Measurements from ENCODE around the gene HECTD4. TPM values are rescaled to one million over a fixed set of nuclear protein-coding genes. Genes with fewer than 3 reads are reported as not detected.

Gene HECTD4, protein sequence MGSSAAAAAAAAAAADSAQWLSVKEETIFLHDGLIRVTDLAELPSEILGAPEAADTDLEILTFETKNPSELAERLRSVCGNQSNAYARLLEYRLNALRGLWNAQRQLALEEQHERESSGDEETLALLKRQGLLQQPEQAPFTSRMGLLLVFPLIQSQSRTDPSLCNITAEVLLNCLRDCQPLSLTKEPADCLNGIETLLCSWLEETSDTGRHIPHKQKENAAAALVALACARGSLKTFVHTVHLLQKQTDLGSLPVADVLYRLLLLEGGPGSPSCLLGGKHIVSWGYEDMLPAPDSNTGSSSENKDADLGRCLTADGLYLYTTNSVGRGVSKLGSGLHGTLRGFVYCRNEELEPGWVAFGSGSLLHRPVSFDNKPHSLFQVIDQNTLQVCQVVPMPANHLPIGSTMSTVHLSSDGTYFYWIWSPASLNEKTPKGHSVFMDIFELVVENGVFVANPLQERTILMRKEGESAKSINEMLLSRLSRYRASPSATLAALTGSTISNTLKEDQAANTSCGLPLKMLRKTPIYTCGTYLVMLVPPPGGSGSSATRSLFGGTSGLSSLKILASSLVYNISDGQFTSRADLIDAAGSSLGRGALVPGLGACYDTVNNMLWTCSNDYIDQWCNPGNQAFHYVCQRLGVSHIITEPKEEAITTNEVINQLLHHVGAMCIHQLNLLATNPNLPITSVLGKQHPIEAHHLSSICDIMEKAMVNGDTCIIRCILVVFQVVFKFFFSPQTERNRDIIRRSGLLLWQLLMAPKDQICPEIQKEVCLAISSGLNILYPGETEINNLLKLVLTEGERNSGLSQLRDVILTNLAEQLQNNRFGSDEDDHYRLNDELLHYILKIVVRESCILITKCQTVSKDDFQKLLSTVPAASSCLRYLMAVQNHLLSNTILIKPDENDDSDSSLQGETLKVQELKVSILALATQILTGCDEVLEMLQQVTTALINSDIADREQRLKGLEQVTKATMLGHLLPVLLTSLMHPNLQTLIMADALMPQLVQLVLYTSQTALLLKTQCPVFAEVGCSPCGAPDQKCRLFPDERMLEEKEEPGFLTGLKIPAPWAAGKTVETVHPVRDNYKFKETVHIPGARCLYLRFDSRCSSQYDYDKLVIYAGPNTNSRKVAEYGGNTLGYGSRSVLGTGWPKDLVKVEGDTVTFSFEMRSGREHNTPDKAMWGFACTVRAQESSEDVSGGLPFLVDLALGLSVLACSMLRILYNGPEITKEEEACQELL (N-terminal part only)
- 10.2 and 11.3 TPM in 2 replicates for total RNA-seq

DNA sequence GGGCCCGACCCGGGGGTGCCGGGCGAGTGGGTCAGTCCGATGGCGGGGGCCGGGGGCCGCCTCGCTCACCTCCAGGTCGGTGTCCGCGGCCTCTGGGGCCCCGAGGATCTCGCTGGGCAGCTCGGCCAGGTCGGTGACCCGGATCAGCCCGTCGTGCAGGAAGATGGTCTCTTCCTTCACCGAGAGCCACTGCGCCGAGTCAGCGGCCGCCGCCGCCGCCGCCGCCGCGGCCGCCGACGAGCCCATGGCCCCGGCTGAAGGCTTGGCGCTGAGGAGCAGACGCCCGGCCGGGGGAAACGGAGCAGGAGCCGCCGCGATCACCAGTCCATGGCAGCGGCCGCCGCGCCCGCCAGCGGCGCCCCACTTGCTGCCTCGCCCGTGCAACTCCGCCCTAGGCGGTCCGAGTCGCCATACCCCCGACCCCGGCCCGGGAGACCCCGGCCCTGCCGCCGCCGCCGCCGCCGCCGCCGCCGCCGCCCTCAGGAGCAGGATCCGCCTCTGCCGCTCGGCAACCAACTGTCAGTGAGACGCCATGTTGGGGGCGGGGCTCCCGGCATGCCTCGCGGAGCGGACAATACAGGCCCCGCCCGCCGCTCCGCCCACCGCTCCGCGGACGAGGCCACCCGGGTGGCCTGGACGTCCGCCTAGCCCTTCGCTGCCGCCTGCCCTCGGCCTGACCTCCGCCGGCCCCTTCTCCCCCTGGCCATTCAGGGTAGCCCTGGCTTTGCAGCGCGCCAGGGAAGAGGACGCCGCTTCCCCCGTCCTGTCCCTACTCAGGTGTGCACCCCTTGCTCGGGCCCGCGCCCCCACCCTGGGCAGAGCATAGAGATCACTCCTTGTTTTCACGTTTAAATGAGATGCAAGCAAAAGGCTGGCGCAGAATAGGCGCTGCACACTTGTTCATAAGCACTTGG lies at the start of gene HECTD4:
Gene HECTD4 (minus strand): TSS at position 549 of the 914 bp plus-strand sequence. CDS start 303 bp downstream, at position 246.

DNA sequence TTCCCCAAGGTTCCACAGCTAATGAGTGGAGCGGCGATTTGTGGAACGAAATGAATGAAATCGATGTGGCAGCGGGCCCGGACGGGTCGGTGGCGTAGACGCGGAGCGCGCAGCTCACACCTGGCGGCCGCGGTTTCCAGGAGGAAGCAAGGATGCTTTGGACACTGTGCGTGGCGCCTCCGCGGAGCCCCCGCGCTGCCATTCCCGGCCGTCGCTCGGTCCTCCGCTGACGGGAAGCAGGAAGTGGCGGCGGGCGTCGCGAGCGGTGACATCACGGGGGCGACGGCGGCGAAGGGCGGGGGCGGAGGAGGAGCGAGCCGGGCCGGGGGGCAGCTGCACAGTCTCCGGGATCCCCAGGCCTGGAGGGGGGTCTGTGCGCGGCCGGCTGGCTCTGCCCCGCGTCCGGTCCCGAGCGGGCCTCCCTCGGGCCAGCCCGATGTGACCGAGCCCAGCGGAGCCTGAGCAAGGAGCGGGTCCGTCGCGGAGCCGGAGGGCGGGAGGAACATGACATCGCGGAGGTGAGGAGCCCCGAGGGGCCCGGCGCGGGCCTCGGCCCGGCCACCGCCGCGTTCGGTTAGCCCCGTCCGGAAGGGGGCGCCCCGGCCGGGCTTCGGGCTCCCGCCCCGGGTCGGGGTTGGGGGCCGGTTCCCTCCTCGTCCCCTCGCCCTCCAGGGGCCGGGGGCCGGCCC lies 36.5 kb upstream of the HECTD4 start, which contains the start of gene PTPN11:
Gene PTPN11 (plus strand): TSS at position 340 of the 689 bp plus-strand sequence. CDS start 165 bp downstream, at position 505.

DNA sequence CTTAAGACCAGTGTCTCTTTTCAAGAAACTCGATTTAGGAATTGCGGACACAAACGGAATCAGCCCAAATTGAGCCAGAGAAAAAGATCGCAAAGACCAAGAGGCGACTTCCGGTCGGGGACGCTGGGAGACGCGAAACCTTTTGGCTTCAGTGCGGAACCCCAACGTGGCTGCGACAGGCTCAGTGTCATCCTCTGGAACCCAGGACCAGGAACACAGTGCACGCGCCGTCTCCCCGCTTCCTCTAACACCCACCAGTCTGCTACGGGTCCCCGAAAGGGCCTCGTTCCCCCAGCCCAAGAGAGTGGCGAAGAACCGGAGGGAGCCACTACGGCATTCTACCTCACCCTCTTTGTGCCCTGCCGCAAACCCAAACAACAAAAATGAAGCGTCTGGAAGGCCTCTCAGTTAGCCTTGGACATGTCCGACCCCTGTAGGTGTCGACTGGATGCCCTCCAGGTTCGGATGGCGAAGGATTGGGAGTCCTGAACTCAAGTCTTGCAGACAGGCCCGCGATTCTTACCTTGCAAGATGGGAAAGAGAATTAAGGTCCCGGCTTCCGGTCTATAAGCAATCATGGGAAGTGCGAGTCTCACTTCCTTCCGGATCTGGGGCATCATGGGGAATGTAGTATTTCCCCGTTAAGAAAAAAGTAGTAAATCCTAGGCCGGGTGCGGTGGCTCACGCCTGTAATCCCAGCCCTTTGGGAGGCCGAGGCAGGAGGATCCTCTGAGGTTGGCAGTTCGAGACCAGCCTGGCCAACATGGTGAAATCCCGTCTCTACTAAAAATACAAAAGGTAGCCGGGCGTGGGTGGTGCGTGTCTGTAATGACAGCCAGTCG lies 27.1 kb upstream of the HECTD4 start, which contains the start of gene RPL6:
Gene RPL6 (minus strand): TSS at position 542 of the 842 bp plus-strand sequence. CDS start 949 bp downstream, outside the sequence.

DNA sequence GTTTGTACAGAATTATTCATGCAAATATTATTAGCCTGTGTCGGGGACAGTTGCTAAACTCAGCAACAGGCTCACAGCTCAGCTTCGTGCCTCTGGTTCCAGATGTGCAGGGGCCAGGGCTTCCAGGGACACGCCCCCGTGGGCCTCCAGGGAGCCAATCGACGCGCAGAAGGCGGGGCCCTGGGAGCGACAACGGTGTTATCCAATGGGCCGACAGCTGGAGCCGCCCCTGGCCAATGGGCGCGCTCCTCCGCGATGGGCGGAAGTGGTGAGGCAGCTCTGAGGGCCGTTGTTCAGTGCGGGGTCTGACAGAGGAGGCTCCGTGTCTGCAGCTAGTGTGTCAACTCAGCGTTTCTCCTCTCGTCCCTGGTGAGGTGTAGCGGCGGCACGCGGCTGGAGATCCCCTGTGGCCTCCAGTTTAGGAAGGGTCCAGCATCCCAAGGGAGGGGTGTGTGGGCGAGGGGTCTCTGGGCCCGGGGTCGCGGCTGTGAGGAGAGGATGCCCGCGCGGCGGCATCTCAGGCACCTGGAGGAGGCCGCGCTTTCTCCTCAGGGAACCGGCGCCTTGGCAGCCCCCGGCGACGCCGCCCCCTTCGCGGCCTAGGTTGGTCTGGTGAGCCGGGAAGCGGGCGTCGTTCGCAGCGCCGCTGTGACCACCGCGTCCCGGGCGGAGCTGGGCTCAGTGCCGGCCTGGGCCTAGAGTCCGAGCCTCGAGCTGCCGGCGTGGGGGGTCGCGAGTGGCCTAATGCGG lies 256.8 kb downstream of the HECTD4 start, which contains the start of gene TRAFD1:
Gene TRAFD1 (plus strand): TSS at position 311 of the 750 bp plus-strand sequence. CDS start 4,963 bp downstream, outside the sequence.

Other genes starting within 250 kb of the HECTD4 start
- 1,899 and 1,923 TPM in 2 replicates for gene RPL6, start 27.2 kb upstream of the HECTD4 start, total RNA-seq
- gene PTPN11, start 36.5 kb upstream of the HECTD4 start, total RNA-seq = 46.0 and 48.4 TPM in 2 replicates